Spleen (tissue), 11 donors: Measurements from ENCODE around the gene SSB. TPM values are rescaled to one million over a fixed set of nuclear protein-coding genes. Genes with fewer than 3 reads are reported as not detected.

Source experiments
- DNase-seq: peaks from one replicate; pipeline ENCODE4 v3.0.0-alpha.2; 2020
- H3K27ac ChIP-seq, 8 donors: fragments of 200-600 bp; sonication (generic) in 7 of 8; 1 replicate in 4 of 8; 2 replicates in 4 of 8; pipeline versions ENCODE4 v1.5.0 to v1.8.0; 2016 to 2021; ENCODE audit warnings: inconsistent platforms in 4 of 8, mild to moderate bottlenecking in 4 of 8, moderate library complexity in 1 of 8
- H3K27me3 ChIP-seq, 7 donors: fragments of 200-600 bp; sonication (generic) in 6 of 7; replicated peaks in 1 of 7; 1 replicate in 4 of 7; 2 replicates in 3 of 7; pipeline versions ENCODE4 v1.5.0 to v1.8.0; 2016 to 2021; ENCODE audit warnings: inconsistent platforms in 3 of 7, mild to moderate bottlenecking in 1 of 7
- H3K36me3 ChIP-seq, 6 donors: fragments of 200-600 bp; sonication (generic) in 5 of 6; 1 replicate in 4 of 6; 2 replicates in 2 of 6; pipeline versions ENCODE4 v1.5.0 to v1.8.0; 2016 to 2021; ENCODE audit warnings: inconsistent platforms in 2 of 6
- H3K4me1 ChIP-seq, 6 donors: fragments of 200-600 bp; sonication (generic) in 5 of 6; 1 replicate in 3 of 6; 2 replicates in 3 of 6; pipeline versions ENCODE4 v1.5.0 to v1.8.0; 2016 to 2021; ENCODE audit warnings: inconsistent platforms in 3 of 6
- H3K4me3 ChIP-seq, 8 donors: fragments of 200-600 bp; sonication (generic) in 7 of 8; 1 replicate in 4 of 8; 2 replicates in 4 of 8; pipeline versions ENCODE4 v1.5.0 to v1.8.0; 2016 to 2021; ENCODE audit warnings: inconsistent platforms in 4 of 8, mild to moderate bottlenecking in 4 of 8, moderate library complexity in 2 of 8
- H3K9me3 ChIP-seq, 8 donors: fragments of 200-600 bp; sonication (generic) in 7 of 8; 1 replicate in 4 of 8; 2 replicates in 4 of 8; pipeline versions ENCODE4 v1.5.0 to v1.8.0; 2016 to 2021; ENCODE audit warnings: inconsistent platforms in 4 of 8
- POLR2A ChIP-seq, 3 donors: fragments of 450-650 bp; IDR thresholded peaks; one replicate each; pipeline ENCODE4 v1.5.1; 2017; ENCODE audit warnings: antibody characterized with exemption in 3 of 3, mild to moderate bottlenecking in 1 of 3
- POLR2AphosphoS5 ChIP-seq, 3 donors: sonication (generic); formaldehyde crosslinking; IDR thresholded peaks; one replicate each; pipeline ENCODE4 v1.5.1; 2017; ENCODE audit warnings: antibody characterized with exemption in 3 of 3
- WGBS, 5 donors: extraction: QIAGEN DNeasy Blood & Tissue Kit in 3 of 5; methylation state at CpG; one replicate each; pipeline versions ENCODE4 v1.1.5 to v1.1.7; 2013 to 2018; 5-methylcytosine and 5-hydroxymethylcytosine counted together
- intact Hi-C: fragments of 100-400 bp; cut with DNase I; formaldehyde crosslinking; loops from one replicate; pipeline ENCODE4 v1.15.0; 2023; ENCODE audit warnings: low total_unique reads
- polyA plus RNA-seq, 3 donors: library from polyadenylated mRNA; stranded (reverse); fragments of 200-250 nt; gene quantifications; one replicate each; pipeline ENCODE4 v1.2.1, GENCODE V29; 2013
- total RNA-seq, 7 donors: library from RNA; depleted of rRNA in 3 of 7; stranded (reverse); fragments of >200 nt in 3 of 7; fragmentation: NEBNext Ultra II Directional in 4 of 7; extraction: Animal tissue kit (Norgen Biotek cat#: 25700) in 4 of 7; gene quantifications; one replicate each; pipeline versions ENCODE4 v1.1.0 to v1.2.1, GENCODE V29; 2016 to 2021
- TF ChIP-seq, protein P1 (sequence below), 11 experiments: fragments of 200-600 bp in 7 of 11; fragments of 450-650 bp in 4 of 11; sonication (generic) in 4 of 11; IDR thresholded peaks in 8 of 11; conservative IDR thresholded peaks in 3 of 11; 1 replicate in 7 of 11; 2 replicates in 4 of 11; pipeline versions ENCODE4 v1.4.0 to v1.8.0; 2016 to 2021; ENCODE audit warnings: antibody characterized with exemption in 11 of 11, inconsistent platforms in 4 of 11, mild to moderate bottlenecking in 1 of 11
- donor health status: healthy with polysubstance abuse.
- donor health status: DM: no; HTN: no; CAD: no; lungs with moderate emphysema.
- donor health status: DM: no; HTN: no; CAD: no.
- donor health status: Bipolar disorder and iron deficiency.
- donor health status: healthy.
- donor health status: DM: no; HTN: no; CAD: no.
- donor health status: DM: yes; HTN: yes; CAD: no.

Gene SSB
- total and polyA plus RNA-seq, 10 donors, result 55.1 to 103 (median 74.9) TPM

DNA sequence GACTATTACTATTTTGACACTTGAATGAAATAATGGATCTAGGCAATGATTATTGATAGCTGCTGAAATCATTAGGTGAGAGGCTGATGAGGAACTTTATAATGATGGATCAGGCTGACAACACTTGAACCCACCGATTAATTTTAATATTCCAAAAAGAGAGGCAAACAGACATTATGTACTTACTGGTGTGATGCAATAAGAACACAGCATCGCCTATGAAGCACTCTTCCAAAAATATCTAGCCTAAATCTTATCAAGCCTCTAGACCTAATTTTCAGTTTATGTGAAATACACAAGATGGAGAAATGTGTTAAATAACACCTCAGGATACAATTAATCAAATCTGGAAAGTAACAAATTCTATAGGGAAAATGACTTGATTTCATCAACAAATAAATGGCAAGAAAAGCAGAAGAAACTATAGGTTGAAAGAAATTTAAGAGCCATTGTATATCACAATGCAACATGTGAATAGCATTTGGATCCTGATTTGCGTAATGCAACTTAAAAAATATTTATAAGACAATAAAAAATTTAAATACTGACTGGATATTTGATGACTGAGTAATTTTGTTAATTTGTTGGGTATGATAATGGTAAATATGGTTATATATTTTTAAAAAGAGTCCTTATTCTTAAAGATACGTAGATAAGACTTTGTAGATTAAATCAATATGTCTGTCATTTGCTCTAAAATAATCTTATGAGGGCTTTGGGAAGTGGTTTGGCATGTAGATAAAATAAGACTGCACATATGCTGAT is 17.2 kb upstream of the SSB start:
- intact Hi-C loops, result no loop called here
- Histone ChIP-seq H3K4me1 (no peaks in the 10 kb centered on the region), H3K9me3 (no peaks in the 10 kb centered on the region), H3K27me3 (no peaks in the 10 kb centered on the region), H3K36me3 (no peaks in the 10 kb centered on the region), H3K4me3 (no peak overlapping the region), H3K27ac (no peak overlapping the region)
- DNase-seq, result no peak
- 78 to 96% (median 91%) methylated on average over 4 of the region's 4 CpGs for WGBS, 5 donors
- no peak for TF ChIP-seq POLR2AphosphoS5 (IDR thresholded peaks at IDR 0.05)
- TF ChIP-seq, protein P1, sequence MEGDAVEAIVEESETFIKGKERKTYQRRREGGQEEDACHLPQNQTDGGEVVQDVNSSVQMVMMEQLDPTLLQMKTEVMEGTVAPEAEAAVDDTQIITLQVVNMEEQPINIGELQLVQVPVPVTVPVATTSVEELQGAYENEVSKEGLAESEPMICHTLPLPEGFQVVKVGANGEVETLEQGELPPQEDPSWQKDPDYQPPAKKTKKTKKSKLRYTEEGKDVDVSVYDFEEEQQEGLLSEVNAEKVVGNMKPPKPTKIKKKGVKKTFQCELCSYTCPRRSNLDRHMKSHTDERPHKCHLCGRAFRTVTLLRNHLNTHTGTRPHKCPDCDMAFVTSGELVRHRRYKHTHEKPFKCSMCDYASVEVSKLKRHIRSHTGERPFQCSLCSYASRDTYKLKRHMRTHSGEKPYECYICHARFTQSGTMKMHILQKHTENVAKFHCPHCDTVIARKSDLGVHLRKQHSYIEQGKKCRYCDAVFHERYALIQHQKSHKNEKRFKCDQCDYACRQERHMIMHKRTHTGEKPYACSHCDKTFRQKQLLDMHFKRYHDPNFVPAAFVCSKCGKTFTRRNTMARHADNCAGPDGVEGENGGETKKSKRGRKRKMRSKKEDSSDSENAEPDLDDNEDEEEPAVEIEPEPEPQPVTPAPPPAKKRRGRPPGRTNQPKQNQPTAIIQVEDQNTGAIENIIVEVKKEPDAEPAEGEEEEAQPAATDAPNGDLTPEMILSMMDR (IDR thresholded peaks at IDR 0.05 in 8 of 11, conservative IDR thresholded peaks at IDR 0.05 in 3 of 11), result no peak
- TF ChIP-seq POLR2A (IDR thresholded peaks at IDR 0.05), result no peak

DNA sequence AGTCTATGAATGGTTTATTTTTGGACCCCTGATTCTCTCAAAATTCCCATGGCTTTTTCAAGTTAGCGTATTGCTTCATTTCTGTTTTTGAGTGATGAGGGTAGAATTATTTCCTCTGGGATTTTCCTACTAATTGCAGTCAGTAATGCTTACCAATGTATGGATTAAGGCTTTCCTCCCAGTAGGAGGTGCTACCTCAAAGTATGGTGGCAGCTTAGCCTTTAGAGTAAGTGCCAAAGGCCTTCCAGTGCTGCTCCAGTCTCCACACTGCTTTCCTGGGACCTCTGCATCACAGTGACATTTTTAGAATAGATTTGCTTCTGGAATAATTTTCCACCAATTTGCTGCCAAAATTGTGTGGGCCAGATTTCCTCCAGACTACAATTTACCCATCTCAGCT is 16.2 kb upstream of the SSB start:
- H3K36me3 ChIP-seq, result no peaks in the 10 kb centered on the region
- H3K27ac ChIP-seq, result no peak overlapping the region
- H3K4me1 ChIP-seq, result no peaks in the 10 kb centered on the region
- TF ChIP-seq POLR2AphosphoS5 (IDR thresholded peaks at IDR 0.05) (no peak), POLR2A (IDR thresholded peaks at IDR 0.05) (no peak)
- TF ChIP-seq, protein P1 (IDR thresholded peaks at IDR 0.05 in 8 of 11, conservative IDR thresholded peaks at IDR 0.05 in 3 of 11), result no peak
- intact Hi-C loops, result no loop called here
- no peak for DNase-seq
- no peaks in the 10 kb centered on the region for H3K27me3 ChIP-seq
- no peaks in the 10 kb centered on the region for H3K9me3 ChIP-seq
- 92 to 100% (median 97%) methylated on average over 1 of the region's 1 CpG for WGBS, 5 donors
- H3K4me3 ChIP-seq, result no peak overlapping the region

DNA sequence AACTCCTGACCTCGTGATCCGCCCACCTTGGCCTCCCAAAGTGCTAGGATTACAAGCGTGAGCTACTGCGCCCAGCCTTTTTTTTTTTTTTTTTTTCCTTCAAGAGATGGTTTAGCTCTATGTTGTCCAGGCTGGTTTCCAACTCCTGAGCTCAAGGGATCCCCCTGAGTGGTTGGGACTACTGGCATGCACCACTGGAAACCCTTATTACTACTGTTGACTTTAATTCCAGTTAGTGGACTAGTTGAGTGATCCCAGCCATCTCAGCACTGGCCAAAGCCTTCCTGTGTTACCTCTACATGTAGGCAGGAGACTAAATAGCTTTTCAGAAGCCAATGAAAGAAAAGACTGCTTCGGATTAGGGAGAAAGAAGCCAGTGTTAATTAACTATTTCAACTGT is 8.1 kb upstream of the SSB start:
- peaks cover 0 to 26% (median 4%) of the 10 kb centered on the region in 7 donors for H3K27me3 ChIP-seq
- 90 to 96% (median 93%) methylated on average over 5 of the region's 5 CpGs for WGBS, 5 donors
- DNase-seq, result no peak
- H3K27ac ChIP-seq, result no peak overlapping the region
- TF ChIP-seq, protein P1 (IDR thresholded peaks at IDR 0.05 in 8 of 11, conservative IDR thresholded peaks at IDR 0.05 in 3 of 11), result no peak
- TF ChIP-seq POLR2A (IDR thresholded peaks at IDR 0.05) (no peak), POLR2AphosphoS5 (IDR thresholded peaks at IDR 0.05) (no peak)
- intact Hi-C loops, result no loop called here
- no peak overlapping the region for H3K4me3 ChIP-seq
- peaks cover 0 to 7% (median 3%) of the 10 kb centered on the region in 6 donors for H3K4me1 ChIP-seq
- no peaks in the 10 kb centered on the region for H3K9me3 ChIP-seq
- H3K36me3 ChIP-seq, result no peaks in the 10 kb centered on the region

DNA sequence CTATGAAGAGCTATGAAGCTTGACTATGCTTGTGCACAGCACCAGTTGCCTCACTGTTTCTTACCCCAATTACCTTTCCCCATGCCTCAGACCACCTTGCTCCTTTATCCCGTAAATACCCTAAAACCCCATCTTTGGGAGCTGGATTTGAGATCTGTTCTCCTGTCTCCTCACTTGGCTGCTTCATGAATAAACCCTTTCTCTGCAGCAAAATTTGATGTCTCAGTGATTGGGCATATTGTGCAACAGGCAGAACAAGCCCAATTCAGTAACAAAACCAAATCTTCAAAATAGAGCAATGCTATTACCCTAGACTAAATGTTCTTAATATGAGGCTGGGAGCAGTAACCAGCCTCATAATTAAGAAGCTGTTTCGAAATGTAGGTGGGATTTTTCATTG is 3.5 kb upstream of the SSB start:
- H3K4me1 ChIP-seq, result peaks cover 4 to 18% (median 8%) of the 10 kb centered on the region in 6 donors
- H3K27ac ChIP-seq, result no peak overlapping the region
- H3K36me3 ChIP-seq, result no peaks in the 10 kb centered on the region
- peaks cover 0 to 4% (median 0%) of the 10 kb centered on the region in 7 donors for H3K27me3 ChIP-seq
- intact Hi-C loops, result no loop called here
- 51 to 91% (median 88%) methylated on average over 2 of the region's 2 CpGs for WGBS, 5 donors
- no peaks in the 10 kb centered on the region for H3K9me3 ChIP-seq
- H3K4me3 ChIP-seq, result no peak overlapping the region
- TF ChIP-seq, protein P1 (IDR thresholded peaks at IDR 0.05 in 8 of 11, conservative IDR thresholded peaks at IDR 0.05 in 3 of 11), result no peak
- TF ChIP-seq POLR2A (IDR thresholded peaks at IDR 0.05) (no peak), POLR2AphosphoS5 (IDR thresholded peaks at IDR 0.05) (no peak)
- DNase-seq, result no peak
